ENCODE data around the gene CAB39.

The CAB39 gene

GRCh38 chr2:230864605-230865306 is 152.1 kb downstream of the CAB39 start, which contains the start of gene ITM2C:
TSS of gene ITM2C (plus strand) at chr2:230864942. CDS start at chr2:230865026, 84 bp downstream.
- peak; percentile 30 for DNase-seq

GRCh38 chr2:230865307-230865765 is 152.7 kb downstream of the CAB39 start:
- DNase-seq = no peak

GRCh38 chr2:230865766-230866755 is 153.4 kb downstream of the CAB39 start:
- DNase-seq = no peak

GRCh38 chr2:230866756-230867523 is 154.3 kb downstream of the CAB39 start:
- DNase-seq = peak; percentile 7

GRCh38 chr2:230868161-230868946 is 155.7 kb downstream of the CAB39 start:
- no peak for DNase-seq

GRCh38 chr2:230868947-230869913 is 156.6 kb downstream of the CAB39 start:
- DNase-seq = no peak

- DNase-seq = no peak
Measured at GRCh38 chr2:230869914-230870543, 157.4 kb downstream of the CAB39 start.
